GM12801 (cell line): ENCODE results near the gene CTXND1.

Experiments used
- CTCF ChIP-seq: IDR thresholded peaks from one replicate; pipeline ENCODE4 v1.5.1; 2011; ENCODE audit warnings: control low read depth; ENCODE audit not compliant: insufficient read length; ENCODE audit errors: extremely low read depth

CTXND1 gene

GRCh38 chr15:80179025-80179759, 72.8 kb downstream of the CTXND1 start:
- no peak for TF ChIP-seq CTCF

- no peak for TF ChIP-seq CTCF
Measured at GRCh38 chr15:80177156-80177555, 74.9 kb downstream of the CTXND1 start.

- TF ChIP-seq CTCF, result no peak
Measured at GRCh38 chr15:80176443-80176842, 75.6 kb downstream of the CTXND1 start.

DNA sequence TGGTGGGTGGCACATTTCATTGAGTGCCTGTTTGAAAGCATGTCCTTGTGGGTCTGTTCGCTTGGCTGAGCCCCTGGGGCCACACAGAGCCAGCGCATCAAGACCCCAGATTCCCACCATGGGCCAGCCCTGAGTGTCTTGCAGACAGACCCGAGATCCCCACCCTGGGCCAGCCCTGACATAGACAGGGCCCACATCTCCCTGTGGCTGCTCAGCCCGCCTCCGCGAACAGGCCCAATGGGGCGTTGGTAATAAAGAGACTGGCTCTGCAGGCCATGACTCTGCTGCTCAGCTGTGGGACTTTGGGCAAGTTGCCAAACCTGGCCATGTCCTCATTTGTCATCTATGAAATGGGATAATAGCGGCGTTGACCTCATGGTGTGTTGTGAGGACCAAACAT, 76.6 kb downstream of the CTXND1 start:
- no peak for TF ChIP-seq CTCF

DNA sequence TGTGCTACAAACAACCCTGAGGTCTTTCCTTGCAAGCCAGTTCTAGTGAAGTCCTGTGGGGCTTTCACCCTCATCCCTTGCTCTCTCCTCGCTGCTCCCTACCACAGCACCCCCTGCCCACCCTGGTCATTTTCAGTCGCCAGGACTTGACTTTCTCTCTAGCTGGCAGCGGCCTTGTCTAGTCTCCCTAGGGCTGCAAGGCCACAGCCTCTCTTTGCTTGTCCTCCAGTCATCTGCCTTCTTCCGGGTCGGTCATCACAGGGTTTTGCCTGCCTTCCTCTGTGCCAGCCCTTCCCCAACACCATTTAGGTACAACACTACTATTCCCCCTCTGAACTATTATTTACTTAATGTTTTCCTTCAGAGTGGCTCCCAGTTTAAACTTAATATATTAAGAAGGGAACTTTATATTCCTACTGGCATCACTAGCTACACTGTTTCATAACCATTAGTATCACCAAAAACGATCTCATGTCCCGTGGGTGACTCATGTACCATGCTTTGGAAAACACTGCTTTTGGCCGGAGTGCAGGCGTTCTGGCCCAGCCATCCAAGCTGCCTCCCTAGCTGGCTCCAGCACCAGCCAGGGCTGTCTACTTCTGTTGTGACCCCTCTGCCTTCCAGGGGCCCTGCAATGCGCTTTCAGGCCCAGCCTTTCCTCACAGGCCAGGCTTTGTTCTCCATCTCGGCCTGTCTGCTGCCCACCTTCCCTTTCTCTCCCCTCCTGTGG, 77.8 kb downstream of the CTXND1 start:
- no peak for TF ChIP-seq CTCF

GRCh38 chr15:80173022-80173759, 78.8 kb downstream of the CTXND1 start:
- no peak for TF ChIP-seq CTCF

- TF ChIP-seq CTCF, result no peak
Measured at GRCh38 chr15:80172401-80172800, 79.6 kb downstream of the CTXND1 start.
